Renal cortical epithelial cell (primary cell): ENCODE results near the gene GDF2. TPM values are rescaled to one million over a fixed set of nuclear protein-coding genes. Genes with fewer than 3 reads are reported as not detected.

Source experiments
- DNase-seq: peaks from one replicate; pipeline ENCODE4 v3.0.0-alpha.2; 2011; ENCODE audit warnings: low read depth
- total RNA-seq: library from RNA; depleted of rRNA; stranded (reverse); fragments of >200 nt; gene quantifications from 2 replicates; pipeline ENCODE4 v1.2.3, GENCODE V29; 2014

Gene GDF2
- total RNA-seq, result not detected in 2 replicates

- no peak for DNase-seq
Measured at GRCh38 chr10:47322300-47323061, at the start of gene GDF2. Gene GDF2 (plus strand): TSS chr10:47322454. CDS start chr10:47322669, 215 bp downstream.

GRCh38 chr10:47276071-47276470 lies 46.2 kb upstream of the GDF2 start:
- no peak for DNase-seq

- DNase-seq, result no peak
Measured at GRCh38 chr10:47276576-47277351, 45.5 kb upstream of the GDF2 start.

- DNase-seq, result no peak
Measured at GRCh38 chr10:47277352-47278151, 44.7 kb upstream of the GDF2 start.

- DNase-seq, result no peak
Measured at GRCh38 chr10:47278152-47278473, 44.1 kb upstream of the GDF2 start.

GRCh38 chr10:47278720-47279119 lies 43.5 kb upstream of the GDF2 start:
- DNase-seq, result no peak

- no peak for DNase-seq
Measured at GRCh38 chr10:47279276-47279675, 43.0 kb upstream of the GDF2 start.

- no peak for DNase-seq
Measured at GRCh38 chr10:47282005-47282656, 40.1 kb upstream of the GDF2 start.

GRCh38 chr10:47282657-47283018 lies 39.6 kb upstream of the GDF2 start:
- no peak for DNase-seq

- DNase-seq, result no peak
Measured at GRCh38 chr10:47283101-47283630, 39.1 kb upstream of the GDF2 start.

GRCh38 chr10:47283848-47284247 lies 38.4 kb upstream of the GDF2 start:
- no peak for DNase-seq

GRCh38 chr10:47285381-47286115 lies 36.7 kb upstream of the GDF2 start:
- DNase-seq, result no peak

GRCh38 chr10:47286116-47286505 lies 36.1 kb upstream of the GDF2 start:
- DNase-seq, result no peak

GRCh38 chr10:47286591-47287315 lies 35.5 kb upstream of the GDF2 start:
- DNase-seq, result no peak

- no peak for DNase-seq
Measured at GRCh38 chr10:47287365-47287802, 34.9 kb upstream of the GDF2 start.

- DNase-seq, result no peak
Measured at GRCh38 chr10:47287805-47288204, 34.4 kb upstream of the GDF2 start.

GRCh38 chr10:47288236-47288635 lies 34.0 kb upstream of the GDF2 start:
- DNase-seq, result no peak

- DNase-seq, result no peak
Measured at GRCh38 chr10:47288916-47289495, 33.2 kb upstream of the GDF2 start.

- no peak for DNase-seq
Measured at GRCh38 chr10:47289921-47290320, 32.3 kb upstream of the GDF2 start.

GRCh38 chr10:47290338-47290737 lies 31.9 kb upstream of the GDF2 start:
- DNase-seq, result no peak
